K562 (cell line): ENCODE measurements around the gene GFRA4. TPM values are rescaled to one million over a fixed set of nuclear protein-coding genes. Genes with fewer than 3 reads are reported as not detected.

Source experiments
- ATAC-seq: fragments of 200-7000 bp; cut with Tn5 transposase; 3 replicates; pipeline ENCODE4 v1.9.1; 2020; ENCODE audit warnings: moderate library complexity
- BruUV-seq: library from RNA; stranded (reverse); fragments of 400-500 nt; replicated peaks from 2 replicates; lab custom pipeline; 2021; lab: Mats Ljungman, UMichigan
- CTCF ChIA-PET: fragments of 300-600 bp; formaldehyde crosslinking; extraction: SDS; loops from one replicate; lab custom pipeline; 2021; ENCODE audit warnings: low intra/inter-chr PET ratio; lab: Yijun Ruan, JAX
- POLR2A ChIA-PET: fragments of 300-600, 350-650 bp; sonication (Branson Sonifier 250); formaldehyde crosslinking; extraction: SDS; loops from one replicate; lab custom pipeline; 2021; ENCODE audit warnings: antibody characterized with exemption, inconsistent platforms; lab: Yijun Ruan, JAX
- DNase-seq, 4 experiments: peaks; one replicate each; pipeline versions ENCODE4 v3.0.0 to v3.0.0-alpha.2; 2011 to 2018; ENCODE audit warnings: low spot score in 3 of 4, mixed read lengths in 3 of 4; ENCODE audit errors: extremely low read depth in 1 of 4
- FAIRE-seq: peaks from 2 replicates; lab custom pipeline; 2011; peaks lifted over from hg19 to GRCh38; lab: Jason Lieb, UNC
- H2AFZ ChIP-seq: 2 replicates; pipeline ENCODE4 v1.6.0; 2011; ENCODE audit warnings: low read depth, low read length, control low read depth, inconsistent platforms
- H3K27ac ChIP-seq: fragments of 200-600 bp; 3 replicates; pipeline ENCODE4 v1.8.0; 2011; ENCODE audit warnings: low read depth, mild to moderate bottlenecking, control low read depth, inconsistent platforms, low read length, moderate library complexity, mixed read lengths; ENCODE audit errors: extremely low read depth
- H3K27me3 ChIP-seq, 2 experiments: fragments of 300-600 bp in 1 of 2; 2 replicates in 1 of 2; 3 replicates in 1 of 2; pipeline versions ENCODE4 v1.6.0 to v1.8.0; 2011; ENCODE audit warnings: inconsistent platforms in 2 of 2, low read length in 2 of 2, mild to moderate bottlenecking in 1 of 2, mixed read lengths in 1 of 2, moderate library complexity in 1 of 2; ENCODE audit not compliant: control insufficient read depth in 2 of 2, insufficient read depth in 2 of 2
- H3K36me3 ChIP-seq: fragments of 300-600 bp; 3 replicates; pipeline ENCODE4 v1.8.0; 2011; ENCODE audit warnings: mild to moderate bottlenecking, low read length, inconsistent platforms; ENCODE audit not compliant: control insufficient read depth, insufficient read depth
- H3K4me1 ChIP-seq, 2 experiments: fragments of 200-600 bp in 1 of 2; replicated peaks in 1 of 2; 2 replicates in 1 of 2; 3 replicates in 1 of 2; pipeline versions ENCODE4 v1.5.1 to v1.8.0; 2011; ENCODE audit warnings: inconsistent platforms in 2 of 2, low read length in 2 of 2, mild to moderate bottlenecking in 1 of 2, mixed read lengths in 1 of 2, moderate library complexity in 1 of 2; ENCODE audit not compliant: control insufficient read depth in 2 of 2, insufficient read depth in 2 of 2
- H3K4me2 ChIP-seq: 2 replicates; pipeline ENCODE4 v1.6.1; 2011; ENCODE audit warnings: low read length, control low read depth, inconsistent platforms, mixed read lengths; ENCODE audit not compliant: insufficient read depth
- H3K4me3 ChIP-seq: fragments of 200-600 bp; sonication (generic), shearing (Covaris generic); 2 replicates; pipeline ENCODE4 v1.5.1; 2016; ENCODE audit warnings: control low read depth, inconsistent platforms
- H3K79me2 ChIP-seq: fragments of 200-600 bp; 3 replicates; pipeline ENCODE4 v1.8.0; 2011; ENCODE audit warnings: low read length, inconsistent platforms; ENCODE audit not compliant: control insufficient read depth, insufficient read depth
- H3K9ac ChIP-seq, 2 experiments: 2 replicates each; pipeline versions ENCODE4 v1.6.0 to v1.6.1; 2011; ENCODE audit warnings: low read depth in 2 of 2, low read length in 2 of 2, control low read depth in 1 of 2, inconsistent platforms in 1 of 2, mild to moderate bottlenecking in 1 of 2, mixed read lengths in 1 of 2; ENCODE audit not compliant: insufficient read depth in 1 of 2
- H3K9me1 ChIP-seq: one replicate; pipeline ENCODE4 v1.6.0; 2011; ENCODE audit warnings: inconsistent platforms, mild to moderate bottlenecking, low read length, moderate library complexity; ENCODE audit not compliant: control insufficient read depth, insufficient read depth
- H3K9me3 ChIP-seq: replicated peaks from 2 replicates; pipeline ENCODE4 v1.5.1; 2011; ENCODE audit warnings: low read depth, low read length, inconsistent platforms; ENCODE audit not compliant: control insufficient read depth, insufficient read depth
- H4K20me1 ChIP-seq: replicated peaks from 2 replicates; pipeline ENCODE4 v1.6.1; 2011; ENCODE audit warnings: low read length, inconsistent platforms, mixed read lengths; ENCODE audit not compliant: control insufficient read depth, insufficient read depth
- ARID4B ChIP-seq: sonication (generic); formaldehyde crosslinking; IDR thresholded peaks from 2 replicates; pipeline ENCODE4 v1.8.0; 2022; ENCODE audit warnings: mild to moderate bottlenecking, missing genetic modification reagents
- ATF6 ChIP-seq: sonication (generic); formaldehyde crosslinking; IDR thresholded peaks from 2 replicates; pipeline ENCODE4 v1.4.0; 2020; ENCODE audit warnings: mild to moderate bottlenecking, missing genetic modification reagents
- HDAC2 ChIP-seq: fragments of 450-650 bp; IDR thresholded peaks from 2 replicates; pipeline ENCODE4 v1.6.1; 2016; ENCODE audit warnings: mild to moderate bottlenecking
- HDAC3 ChIP-seq: fragments of 450-650 bp; IDR thresholded peaks from 2 replicates; pipeline ENCODE4 v1.6.1; 2018; ENCODE audit warnings: borderline replicate concordance, mild to moderate bottlenecking, moderate library complexity; ENCODE audit not compliant: partially characterized antibody
- LCOR ChIP-seq: sonication (generic); formaldehyde crosslinking; IDR thresholded peaks from 2 replicates; pipeline ENCODE4 v1.8.0; 2022; ENCODE audit warnings: mild to moderate bottlenecking, missing genetic modification reagents
- MTA2 ChIP-seq: fragments of 450-650 bp; IDR thresholded peaks from 2 replicates; pipeline ENCODE4 v1.6.1; 2016; ENCODE audit warnings: low read depth
- NFE2 ChIP-seq: IDR thresholded peaks from 2 replicates; pipeline ENCODE4 v1.6.1; 2014; ENCODE audit warnings: antibody characterized with exemption, low read depth
- SNAPC5 ChIP-seq: fragments of 250-450 bp; sonication (Bioruptor Pico); IDR thresholded peaks from 2 replicates; pipeline ENCODE4 v1.8.0; 2021; ENCODE audit warnings: moderate library complexity, mild to moderate bottlenecking, inconsistent platforms
- TFAP4 ChIP-seq: sonication (generic); formaldehyde crosslinking; IDR thresholded peaks from 2 replicates; pipeline ENCODE4 v1.8.0; 2022; ENCODE audit warnings: missing genetic modification reagents, mild to moderate bottlenecking, moderate library complexity, borderline replicate concordance
- ZBTB17 ChIP-seq: fragments of 450-650 bp; formaldehyde crosslinking; IDR thresholded peaks from 2 replicates; pipeline ENCODE4 v1.4.0; 2020; ENCODE audit warnings: mild to moderate bottlenecking
- ZNF408 ChIP-seq: fragments of 250-450 bp; sonication (Bioruptor Pico); IDR thresholded peaks from 2 replicates; pipeline ENCODE4 v1.4.0; 2020; ENCODE audit warnings: low read depth, mild to moderate bottlenecking, moderate library complexity
- WGBS: fragments of 100-300 bp; shearing (Covaris generic); methylation state at CpG from one replicate; pipeline ENCODE4 v1.1.6; 2016; ENCODE audit warnings: low coverage, mixed read lengths; ENCODE audit not compliant: insufficient coverage; ENCODE audit errors: missing lambda C conversion rate; 5-methylcytosine and 5-hydroxymethylcytosine counted together
- in situ Hi-C: fragments of 300-500 bp; cut with MboI; formaldehyde crosslinking; loops from 4 replicates; pipeline ENCODE4 v1.15.0; 2018; ENCODE audit warnings: inconsistent platforms, mixed read lengths
- intact Hi-C: fragments of 100-400 bp; cut with micrococcal nuclease; formaldehyde crosslinking; loops from 2 replicates; pipeline ENCODE4 v1.14.2; 2022
- polyA plus RNA-seq, 8 experiments: library from polyadenylated mRNA; depleted of rRNA in 4 of 8; stranded (reverse) in 5 of 8; unstranded in 3 of 8; fragments of >200 nt; fragmentation: Nextera tagmentation in 2 of 8; fragmentation: Illumina TruSeq in 1 of 8; extraction: Ambion mirVana in 2 of 8; extraction: Trizol in 1 of 8; gene quantifications; 2 replicates each; pipeline versions ENCODE4 v1.2.1 to v1.2.3, GENCODE V29; 2011 to 2014; ENCODE audit warnings: inconsistent platforms in 1 of 8, missing spikeins in 1 of 8
- total RNA-seq, 7 experiments: library from RNA; depleted of rRNA in 6 of 7; stranded (reverse); fragments of >200 nt in 6 of 7; fragmentation: Illumina TruSeq in 2 of 7; extraction: Trizol in 2 of 7; gene quantifications; 2 replicates each; pipeline versions ENCODE4 v1.2.1 to v1.2.3, GENCODE V29; 2011 to 2021; ENCODE audit warnings: low replicate concordance in 1 of 7

GFRA4 gene
- total and polyA plus RNA-seq, 9 of the 15 experiments (the other 6 are each of a cell fraction or from before 2014, with no cell fraction given): not detected

- DNase-seq (peak; percentile 73 to 82 (median 80)), FAIRE-seq (no peak), ATAC-seq (peak; percentile 86)
- Histone ChIP-seq H3K27ac (no peak overlapping the region), H3K36me3 (no peaks in the 10 kb centered on the region), H3K9me1 (no peaks in the 10 kb centered on the region), H3K4me2 (no peak overlapping the region), H3K9ac (no peak overlapping the region), H3K4me1 (peaks cover 0 to 18% of the 10 kb centered on the region in 2 experiments; a peak in 2 of 5 replicates), H3K27me3 (no peaks in the 10 kb centered on the region), H3K4me3 (no peak overlapping the region), H3K9me3 (no peaks in the 10 kb centered on the region), H3K79me2 (no peaks in the 10 kb centered on the region), H4K20me1 (no peaks in the 10 kb centered on the region), H2AFZ (peak overlapping the region; percentile 55; the same call in 1 of the 2 replicates)
- in situ Hi-C loops (loop anchor here (5.0 kb wide), 1 partner anchor 149 kb away; no protein-coding TSS in a partner anchor), intact Hi-C loops (loop anchor here (1.0 kb wide), 2 partner anchors 35 to 148 kb away; no protein-coding TSS in a partner anchor)
- CTCF ChIA-PET: interaction anchor here (0.9 to 1.8 kb wide), 3 partner anchors 34 to 148 kb away, joined by 3 to 12 read pairs (median 3); no protein-coding TSS in a partner anchor
- POLR2A ChIA-PET: interaction anchor here (0.6 to 0.7 kb wide), 2 partner anchors 26 to 1410 kb away, joined by 3 to 4 read pairs; no protein-coding TSS in a partner anchor
- no TSS peak for BruUV-seq
- WGBS: 4% methylated on average over 14 of the region's 18 CpGs
- TF ChIP-seq ARID4B (CRISPR knock-in tag): peak; percentile 48; the same call in 1 of the 2 replicates
- TF ChIP-seq HDAC2: no peak
- no peak for TF ChIP-seq SNAPC5 (CRISPR knock-in tag)
- peak; percentile 88 for TF ChIP-seq TFAP4 (CRISPR knock-in tag)
- TF ChIP-seq MTA2: no peak
- no peak for TF ChIP-seq ZNF408
- TF ChIP-seq LCOR (CRISPR knock-in tag): no peak
- no peak for TF ChIP-seq HDAC3
- no peak for TF ChIP-seq ATF6 (CRISPR knock-in tag)
- TF ChIP-seq ZBTB17 (CRISPR knock-in tag): no peak
- TF ChIP-seq NFE2: no peak
Observed at GRCh38 chr20:3710703-3711483, 47.7 kb upstream of the GFRA4 start.
